ENCODE measurements around the gene PRKAG2.

The PRKAG2 gene

DNA sequence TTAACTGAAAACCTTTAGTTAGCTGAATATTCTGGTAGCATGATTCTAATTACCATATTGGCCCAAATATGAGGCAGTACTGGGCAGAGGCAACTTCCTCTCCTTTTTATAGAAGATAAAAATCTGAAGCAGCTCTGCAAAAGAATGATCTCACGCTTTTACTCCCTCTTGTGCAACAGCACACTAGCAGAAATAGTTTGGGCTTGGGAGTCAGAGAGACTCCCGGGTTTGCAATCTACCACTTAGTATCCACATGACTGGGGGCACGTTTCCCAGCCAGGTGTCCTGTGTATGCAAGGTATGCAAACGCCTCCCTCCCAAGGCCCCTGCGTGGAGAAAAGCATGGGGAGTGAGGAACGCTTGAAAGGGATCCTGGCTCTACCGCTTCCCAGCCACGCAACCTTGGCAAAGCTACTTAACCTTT, 310.0 kb downstream of the PRKAG2 start:
- H3K27me3 ChIP-seq (ENCODE audit: control insufficient read depth, low read length), result peaks cover 4% of the 10 kb centered on the region; the same call in 1 of the 2 replicates
- peaks cover 5% of the 10 kb centered on the region; the same call in 1 of the 2 replicates for H3K4me1 ChIP-seq (ENCODE audit: control insufficient read depth, low read length)
- no peaks in the 10 kb centered on the region for H3K79me2 ChIP-seq (ENCODE audit: control insufficient read depth, low read length)
- H4K20me1 ChIP-seq (ENCODE audit: control insufficient read depth, insufficient read depth, low read depth, low read length), result no peaks in the 10 kb centered on the region
- no peak overlapping the region for H3K4me2 ChIP-seq (ENCODE audit: low read length)
- H3F3A ChIP-seq (ENCODE audit: control insufficient read depth, insufficient read depth), result no peaks in the 10 kb centered on the region
- no peak overlapping the region for H3K4me3 ChIP-seq (ENCODE audit: low read length)
- TF ChIP-seq EZH2phosphoT487 (IDR thresholded peaks at IDR 0.05; ENCODE audit: borderline replicate concordance, low read length), result no peak
- TF ChIP-seq, protein P1, sequence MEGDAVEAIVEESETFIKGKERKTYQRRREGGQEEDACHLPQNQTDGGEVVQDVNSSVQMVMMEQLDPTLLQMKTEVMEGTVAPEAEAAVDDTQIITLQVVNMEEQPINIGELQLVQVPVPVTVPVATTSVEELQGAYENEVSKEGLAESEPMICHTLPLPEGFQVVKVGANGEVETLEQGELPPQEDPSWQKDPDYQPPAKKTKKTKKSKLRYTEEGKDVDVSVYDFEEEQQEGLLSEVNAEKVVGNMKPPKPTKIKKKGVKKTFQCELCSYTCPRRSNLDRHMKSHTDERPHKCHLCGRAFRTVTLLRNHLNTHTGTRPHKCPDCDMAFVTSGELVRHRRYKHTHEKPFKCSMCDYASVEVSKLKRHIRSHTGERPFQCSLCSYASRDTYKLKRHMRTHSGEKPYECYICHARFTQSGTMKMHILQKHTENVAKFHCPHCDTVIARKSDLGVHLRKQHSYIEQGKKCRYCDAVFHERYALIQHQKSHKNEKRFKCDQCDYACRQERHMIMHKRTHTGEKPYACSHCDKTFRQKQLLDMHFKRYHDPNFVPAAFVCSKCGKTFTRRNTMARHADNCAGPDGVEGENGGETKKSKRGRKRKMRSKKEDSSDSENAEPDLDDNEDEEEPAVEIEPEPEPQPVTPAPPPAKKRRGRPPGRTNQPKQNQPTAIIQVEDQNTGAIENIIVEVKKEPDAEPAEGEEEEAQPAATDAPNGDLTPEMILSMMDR (IDR thresholded peaks at IDR 0.05; ENCODE audit: low read depth, low read length, poor library complexity, severe bottlenecking), result no peak
- no peaks in the 10 kb centered on the region for H3K9me2 ChIP-seq (replicated peaks; ENCODE audit: control insufficient read depth, low read length)
- H3K9me3 ChIP-seq (ENCODE audit: control insufficient read depth, insufficient read depth, low read length), result no peaks in the 10 kb centered on the region
- no peaks in the 10 kb centered on the region for H3K36me3 ChIP-seq (ENCODE audit: control insufficient read depth, low read length)
- no peak overlapping the region for H3K27ac ChIP-seq (ENCODE audit: low read depth, low read length)

DNA sequence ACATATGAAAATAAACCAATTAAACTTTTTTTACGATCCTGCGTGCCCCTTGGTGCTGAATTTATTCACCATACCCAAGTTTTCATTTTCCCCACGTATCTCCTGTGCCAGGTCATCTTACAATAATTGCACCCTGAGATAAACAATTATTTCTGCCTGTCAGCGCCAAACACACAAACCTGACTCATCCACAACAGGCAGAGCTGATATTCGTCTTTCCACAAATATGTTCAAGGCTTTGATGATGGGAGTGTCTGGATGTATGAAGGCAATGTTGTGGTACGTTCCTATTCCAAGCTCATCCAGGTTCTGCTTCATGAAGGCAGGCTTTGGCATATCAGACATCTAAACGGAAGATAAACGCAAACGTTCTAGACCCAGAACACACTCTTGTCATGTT, 311.4 kb downstream of the PRKAG2 start:
- Histone ChIP-seq H3K27ac (ENCODE audit: low read depth, low read length) (no peak overlapping the region), H3K4me1 (ENCODE audit: control insufficient read depth, low read length) (peaks cover 5% of the 10 kb centered on the region; the same call in 1 of the 2 replicates), H3K9me2 (replicated peaks; ENCODE audit: control insufficient read depth, low read length) (no peaks in the 10 kb centered on the region), H3K36me3 (ENCODE audit: control insufficient read depth, low read length) (no peaks in the 10 kb centered on the region), H3K9me3 (ENCODE audit: control insufficient read depth, insufficient read depth, low read length) (no peaks in the 10 kb centered on the region), H3K4me2 (ENCODE audit: low read length) (no peak overlapping the region), H3F3A (ENCODE audit: control insufficient read depth, insufficient read depth) (no peaks in the 10 kb centered on the region), H4K20me1 (ENCODE audit: control insufficient read depth, insufficient read depth, low read depth, low read length) (no peaks in the 10 kb centered on the region), H3K79me2 (ENCODE audit: control insufficient read depth, low read length) (no peaks in the 10 kb centered on the region), H3K27me3 (ENCODE audit: control insufficient read depth, low read length) (peaks cover 4% of the 10 kb centered on the region; the same call in 1 of the 2 replicates), H3K4me3 (ENCODE audit: low read length) (no peak overlapping the region)
- TF ChIP-seq, protein P1 (IDR thresholded peaks at IDR 0.05; ENCODE audit: low read depth, low read length, poor library complexity, severe bottlenecking), result no peak
- TF ChIP-seq EZH2phosphoT487 (IDR thresholded peaks at IDR 0.05; ENCODE audit: borderline replicate concordance, low read length), result no peak

DNA sequence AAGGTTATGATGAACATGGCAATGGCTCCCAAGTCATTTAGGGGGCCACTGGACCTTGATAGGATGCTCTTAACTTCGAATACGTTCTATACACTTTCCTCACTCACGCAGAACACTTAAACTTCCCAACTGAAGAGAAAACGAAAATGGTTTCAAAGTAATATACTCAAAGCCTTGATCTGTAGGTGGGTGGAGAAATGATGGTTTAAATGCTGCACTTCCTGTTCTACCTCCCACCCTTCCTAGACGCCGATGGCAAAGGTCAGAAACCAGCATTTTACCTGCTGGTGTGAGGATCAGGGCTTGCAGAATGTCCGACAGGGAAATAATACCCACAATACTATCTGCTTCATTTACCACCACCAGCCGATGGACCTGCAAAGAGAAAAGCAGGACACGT, 316.7 kb downstream of the PRKAG2 start:
- no peaks in the 10 kb centered on the region for H3K9me2 ChIP-seq (replicated peaks; ENCODE audit: control insufficient read depth, low read length)
- H3K27me3 ChIP-seq (ENCODE audit: control insufficient read depth, low read length), result no peaks in the 10 kb centered on the region
- H3K4me1 ChIP-seq (ENCODE audit: control insufficient read depth, low read length), result no peaks in the 10 kb centered on the region
- no peaks in the 10 kb centered on the region for H3K36me3 ChIP-seq (ENCODE audit: control insufficient read depth, low read length)
- H3K9me3 ChIP-seq (ENCODE audit: control insufficient read depth, insufficient read depth, low read length), result no peaks in the 10 kb centered on the region
- no peak overlapping the region for H3K4me2 ChIP-seq (ENCODE audit: low read length)
- no peak overlapping the region for H3K27ac ChIP-seq (ENCODE audit: low read depth, low read length)
- H3K79me2 ChIP-seq (ENCODE audit: control insufficient read depth, low read length), result no peaks in the 10 kb centered on the region
- no peaks in the 10 kb centered on the region for H3F3A ChIP-seq (ENCODE audit: control insufficient read depth, insufficient read depth)
- H4K20me1 ChIP-seq (ENCODE audit: control insufficient read depth, insufficient read depth, low read depth, low read length), result no peaks in the 10 kb centered on the region
- H3K4me3 ChIP-seq (ENCODE audit: low read length), result no peak overlapping the region
- TF ChIP-seq EZH2phosphoT487 (IDR thresholded peaks at IDR 0.05; ENCODE audit: borderline replicate concordance, low read length), result no peak
- TF ChIP-seq, protein P1 (IDR thresholded peaks at IDR 0.05; ENCODE audit: low read depth, low read length, poor library complexity, severe bottlenecking), result no peak

Measured in DOHH2 (cell line).